ENCODE data around the gene MIXL1.
A peak's percentile ranks its signal among the peaks of the same experiment; 100 is the strongest.

MIXL1 gene

GRCh38 chr1:226187380-226187779, 36.1 kb upstream of the MIXL1 start:
- Histone ChIP-seq H3K9me3 (ENCODE audit: control insufficient read depth, insufficient read depth, low read depth, low read length) (no peaks in the 10 kb centered on the region), H3K36me3 (ENCODE audit: control insufficient read depth in 2 of 2, insufficient read depth in 1 of 2, low read length in 2 of 2) (peaks cover 7 to 17% of the 10 kb centered on the region in 2 experiments; a peak in 2 of 3 replicates), H3K4me3 (ENCODE audit: low read depth, low read length) (peak overlapping the region; percentile 74), H3K4me1 (ENCODE audit: control insufficient read depth, insufficient read depth, low read length) (peaks cover 10% of the 10 kb centered on the region), H3K27ac (ENCODE audit: extremely low read depth, low read depth, low read length) (peak overlapping the region; percentile 93; the same call in 1 of the 2 replicates)
- TF ChIP-seq ZNF138 (tag by site-specific recombination; IDR thresholded peaks at IDR 0.05; ENCODE audit: borderline replicate concordance) (no peak), ZNF362 (tag by site-specific recombination; IDR thresholded peaks at IDR 0.05) (peak; percentile 87), ZNF248 (tag by site-specific recombination; IDR thresholded peaks at IDR 0.05) (no peak), GLIS2 (tag by site-specific recombination; IDR thresholded peaks at IDR 0.05) (no peak), ZNF426 (tag by site-specific recombination; IDR thresholded peaks at IDR 0.05) (no peak)
- POLR2A ChIA-PET = no interaction called here
- CTCF ChIA-PET = interaction anchor here (0.7 to 1.1 kb wide), 5 partner anchors 10 to 146 kb away, joined by 3 read pairs; no protein-coding TSS in a partner anchor

GRCh38 chr1:226195144-226195543, 28.3 kb upstream of the MIXL1 start:
- H3K4me1 ChIP-seq (ENCODE audit: control insufficient read depth, insufficient read depth, low read length) = peaks cover 5% of the 10 kb centered on the region; the same call in 1 of the 2 replicates
- POLR2A ChIA-PET = interaction anchor here (1.1 kb wide), 1 partner anchor 73 kb away, joined by 3 read pairs; no protein-coding TSS in a partner anchor

More at GRCh38 chr1:226195144-226195543, 28.3 kb upstream of the MIXL1 start:
- TF ChIP-seq ZBTB48 (tag by site-specific recombination; IDR thresholded peaks at IDR 0.05) (0 out of 2 replicates have a peak, but pooled peaks have one; percentile 29), ZNF362 (tag by site-specific recombination; IDR thresholded peaks at IDR 0.05) (no peak), ZNF138 (tag by site-specific recombination; IDR thresholded peaks at IDR 0.05; ENCODE audit: borderline replicate concordance) (no peak), ZNF366 (tag by site-specific recombination; conservative IDR thresholded peaks at IDR 0.05) (0 out of 2 replicates have a peak, but pooled peaks have one; percentile 20), ZNF660 (tag by site-specific recombination; IDR thresholded peaks at IDR 0.05) (no peak), ZNF701 (tag by site-specific recombination; IDR thresholded peaks at IDR 0.05) (no peak), ZEB2 (tag by site-specific recombination; IDR thresholded peaks at IDR 0.05) (no peak), ZNF16 (tag by site-specific recombination; IDR thresholded peaks at IDR 0.05; ENCODE audit: low read depth) (no peak), HOXA7 (CRISPR knock-in tag; IDR thresholded peaks at IDR 0.05; ENCODE audit: borderline replicate concordance) (no peak), ZNF777 (tag by site-specific recombination; IDR thresholded peaks at IDR 0.05; ENCODE audit: borderline replicate concordance) (no peak), ZNF585B (tag by site-specific recombination; IDR thresholded peaks at IDR 0.05) (no peak), KLF16 (tag by site-specific recombination; IDR thresholded peaks at IDR 0.05) (no peak), OVOL3 (tag by site-specific recombination; IDR thresholded peaks at IDR 0.05) (no peak), ZNF629 (tag by site-specific recombination; IDR thresholded peaks at IDR 0.05) (0 out of 2 replicates have a peak, but pooled peaks have one; percentile 10), BCL6B (tag by site-specific recombination; IDR thresholded peaks at IDR 0.05) (no peak), KLF17 (tag by site-specific recombination; IDR thresholded peaks at IDR 0.05) (no peak), ZBTB17 (tag by site-specific recombination; IDR thresholded peaks at IDR 0.05) (peak; percentile 64; the same call in 1 of the 2 replicates)
- TF ChIP-seq, protein P1, sequence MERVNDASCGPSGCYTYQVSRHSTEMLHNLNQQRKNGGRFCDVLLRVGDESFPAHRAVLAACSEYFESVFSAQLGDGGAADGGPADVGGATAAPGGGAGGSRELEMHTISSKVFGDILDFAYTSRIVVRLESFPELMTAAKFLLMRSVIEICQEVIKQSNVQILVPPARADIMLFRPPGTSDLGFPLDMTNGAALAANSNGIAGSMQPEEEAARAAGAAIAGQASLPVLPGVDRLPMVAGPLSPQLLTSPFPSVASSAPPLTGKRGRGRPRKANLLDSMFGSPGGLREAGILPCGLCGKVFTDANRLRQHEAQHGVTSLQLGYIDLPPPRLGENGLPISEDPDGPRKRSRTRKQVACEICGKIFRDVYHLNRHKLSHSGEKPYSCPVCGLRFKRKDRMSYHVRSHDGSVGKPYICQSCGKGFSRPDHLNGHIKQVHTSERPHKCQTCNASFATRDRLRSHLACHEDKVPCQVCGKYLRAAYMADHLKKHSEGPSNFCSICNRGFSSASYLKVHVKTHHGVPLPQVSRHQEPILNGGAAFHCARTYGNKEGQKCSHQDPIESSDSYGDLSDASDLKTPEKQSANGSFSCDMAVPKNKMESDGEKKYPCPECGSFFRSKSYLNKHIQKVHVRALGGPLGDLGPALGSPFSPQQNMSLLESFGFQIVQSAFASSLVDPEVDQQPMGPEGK (tag by site-specific recombination; IDR thresholded peaks at IDR 0.05) = 0 out of 2 replicates have a peak, but pooled peaks have one; percentile 17
- H3K4me3 ChIP-seq (ENCODE audit: low read depth, low read length) = no peak overlapping the region
- H3K27ac ChIP-seq (ENCODE audit: extremely low read depth, low read depth, low read length) = no peak overlapping the region
- H3K9me3 ChIP-seq (ENCODE audit: control insufficient read depth, insufficient read depth, low read depth, low read length) = no peaks in the 10 kb centered on the region
- CTCF ChIA-PET = interaction anchor here (0.7 to 2.5 kb wide), 6 partner anchors 11 to 417 kb away, joined by 3 to 33 read pairs (median 8); partner anchors contain the start of gene SRP9
- no peaks in the 10 kb centered on the region for H3K36me3 ChIP-seq (ENCODE audit: control insufficient read depth in 2 of 2, insufficient read depth in 1 of 2, low read length in 2 of 2)
